OCI-LY3 (cell line): ENCODE results near the gene CACNA2D3.

Source experiments
- H2AFZ ChIP-seq: fragments of 200-600, 300-600 bp; shearing (Covaris generic); 2 replicates; pipeline ENCODE4 v1.6.0; 2014; ENCODE audit warnings: antibody characterized with exemption, low read depth, low read length
- H3K27ac ChIP-seq: fragments of 200-600, 300-600 bp; sonication (generic); 2 replicates; pipeline ENCODE4 v1.5.1; 2014; ENCODE audit warnings: mild to moderate bottlenecking, low read length, moderate library complexity, mixed read lengths
- H3K27me3 ChIP-seq: fragments of 200-600, 300-600 bp; sonication (generic); 2 replicates; pipeline ENCODE4 v1.6.1; 2014; ENCODE audit warnings: low read depth, low read length, mixed read lengths
- H3K36me3 ChIP-seq: fragments of 200-600, 300-600 bp; sonication (generic); replicated peaks from 2 replicates; pipeline ENCODE3; 2014; ENCODE audit warnings: low read depth, low read length, mixed read lengths
- H3K4me1 ChIP-seq: fragments of 300-600, 200-600 bp; sonication (generic); 2 replicates; pipeline ENCODE4 v1.6.1; 2014; ENCODE audit warnings: low read length, mixed read lengths
- H3K4me2 ChIP-seq: fragments of 200-600, 300-600 bp; sonication (generic); 2 replicates; pipeline ENCODE4 v1.6.1; 2014; ENCODE audit warnings: low read length, mixed read lengths
- H3K4me3 ChIP-seq: fragments of 300-600, 200-600 bp; sonication (generic); 2 replicates; pipeline ENCODE4 v1.5.1; 2014; ENCODE audit warnings: antibody characterized with exemption, mild to moderate bottlenecking, low read length, moderate library complexity
- H3K79me2 ChIP-seq: fragments of 300-600, 200-600 bp; shearing (Covaris generic); 2 replicates; pipeline ENCODE4 v1.6.1; 2014; ENCODE audit warnings: mild to moderate bottlenecking, low read length, mixed read lengths
- H3K9ac ChIP-seq: fragments of 300-600, 200-600 bp; shearing (Covaris generic); 2 replicates; pipeline ENCODE4 v1.6.0; 2014; ENCODE audit warnings: mild to moderate bottlenecking, low read length, moderate library complexity
- H3K9me3 ChIP-seq: fragments of 200-600, 300-600 bp; shearing (Covaris generic); 2 replicates; pipeline ENCODE4 v1.6.1; 2014; ENCODE audit warnings: low read length, mixed read lengths; ENCODE audit not compliant: insufficient read depth
- H4K20me1 ChIP-seq: fragments of 200-600, 300-600 bp; sonication (generic); 2 replicates; pipeline ENCODE4 v1.6.1; 2016; ENCODE audit warnings: low read length, mixed read lengths; ENCODE audit not compliant: insufficient read depth
- EZH2phosphoT487 ChIP-seq: fragments of 200-600 bp; shearing (Covaris generic); IDR thresholded peaks from 2 replicates; pipeline ENCODE4 v1.6.1; 2018; ENCODE audit warnings: antibody characterized with exemption, mixed run types, low read depth
- TF ChIP-seq, protein P1 (sequence below): fragments of 200-600, 300-600 bp; sonication (generic); IDR thresholded peaks from 2 replicates; pipeline ENCODE4 v1.5.1; 2014; ENCODE audit warnings: antibody characterized with exemption, low read length, low read depth

The CACNA2D3 gene

DNA sequence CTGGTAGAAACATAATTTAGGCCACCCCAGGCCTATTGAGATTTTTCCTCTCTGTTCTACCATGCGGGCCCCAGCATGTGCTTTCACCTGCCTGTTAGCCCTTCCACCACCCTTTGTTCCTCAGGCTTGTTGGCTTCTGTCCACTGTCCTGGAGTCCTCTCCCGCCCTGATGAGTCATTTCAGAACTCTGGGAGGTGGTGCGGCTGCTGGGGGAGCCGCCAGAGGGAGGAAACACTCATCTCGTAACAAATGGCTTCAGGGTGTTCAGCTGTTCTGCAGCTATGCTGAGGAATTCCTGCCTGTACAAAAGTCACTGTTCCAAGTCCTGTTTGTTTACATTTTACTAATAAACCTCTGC, 769.2 kb downstream of the CACNA2D3 start:
- no peak overlapping the region for H3K4me3 ChIP-seq
- H3K36me3 ChIP-seq: no peaks in the 10 kb centered on the region
- H3K9me3 ChIP-seq: no peaks in the 10 kb centered on the region
- no peaks in the 10 kb centered on the region for H4K20me1 ChIP-seq
- H3K4me1 ChIP-seq: no peaks in the 10 kb centered on the region
- H3K27ac ChIP-seq: no peak overlapping the region
- no peak overlapping the region for H3K4me2 ChIP-seq
- peaks cover under 1% of the 10 kb centered on the region; the same call in 1 of the 2 replicates for H3K27me3 ChIP-seq
- TF ChIP-seq EZH2phosphoT487: no peak
- TF ChIP-seq, protein P1, sequence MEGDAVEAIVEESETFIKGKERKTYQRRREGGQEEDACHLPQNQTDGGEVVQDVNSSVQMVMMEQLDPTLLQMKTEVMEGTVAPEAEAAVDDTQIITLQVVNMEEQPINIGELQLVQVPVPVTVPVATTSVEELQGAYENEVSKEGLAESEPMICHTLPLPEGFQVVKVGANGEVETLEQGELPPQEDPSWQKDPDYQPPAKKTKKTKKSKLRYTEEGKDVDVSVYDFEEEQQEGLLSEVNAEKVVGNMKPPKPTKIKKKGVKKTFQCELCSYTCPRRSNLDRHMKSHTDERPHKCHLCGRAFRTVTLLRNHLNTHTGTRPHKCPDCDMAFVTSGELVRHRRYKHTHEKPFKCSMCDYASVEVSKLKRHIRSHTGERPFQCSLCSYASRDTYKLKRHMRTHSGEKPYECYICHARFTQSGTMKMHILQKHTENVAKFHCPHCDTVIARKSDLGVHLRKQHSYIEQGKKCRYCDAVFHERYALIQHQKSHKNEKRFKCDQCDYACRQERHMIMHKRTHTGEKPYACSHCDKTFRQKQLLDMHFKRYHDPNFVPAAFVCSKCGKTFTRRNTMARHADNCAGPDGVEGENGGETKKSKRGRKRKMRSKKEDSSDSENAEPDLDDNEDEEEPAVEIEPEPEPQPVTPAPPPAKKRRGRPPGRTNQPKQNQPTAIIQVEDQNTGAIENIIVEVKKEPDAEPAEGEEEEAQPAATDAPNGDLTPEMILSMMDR: no peak
- H3K79me2 ChIP-seq: no peaks in the 10 kb centered on the region
- H3K9ac ChIP-seq: no peak overlapping the region
- H2AFZ ChIP-seq: no peak overlapping the region

GRCh38 chr3:54892168-54892567, 769.8 kb downstream of the CACNA2D3 start:
- TF ChIP-seq, protein P1: no peak
- TF ChIP-seq EZH2phosphoT487: no peak
- H2AFZ ChIP-seq: no peak overlapping the region
- H3K36me3 ChIP-seq: no peaks in the 10 kb centered on the region
- no peaks in the 10 kb centered on the region for H3K79me2 ChIP-seq
- peaks cover 4% of the 10 kb centered on the region; the same call in 1 of the 2 replicates for H3K27me3 ChIP-seq
- H4K20me1 ChIP-seq: no peaks in the 10 kb centered on the region
- no peaks in the 10 kb centered on the region for H3K9me3 ChIP-seq
- H3K4me3 ChIP-seq: no peak overlapping the region
- no peak overlapping the region for H3K27ac ChIP-seq
- H3K4me2 ChIP-seq: no peak overlapping the region
- H3K9ac ChIP-seq: no peak overlapping the region
- H3K4me1 ChIP-seq: no peaks in the 10 kb centered on the region

GRCh38 chr3:54895613-54896012, 773.3 kb downstream of the CACNA2D3 start:
- TF ChIP-seq EZH2phosphoT487: no peak
- TF ChIP-seq, protein P1: no peak
- H3K4me3 ChIP-seq: no peak overlapping the region
- no peaks in the 10 kb centered on the region for H3K36me3 ChIP-seq
- no peak overlapping the region for H2AFZ ChIP-seq
- H3K79me2 ChIP-seq: no peaks in the 10 kb centered on the region
- no peaks in the 10 kb centered on the region for H3K9me3 ChIP-seq
- H4K20me1 ChIP-seq: no peaks in the 10 kb centered on the region; the same call in 1 of the 2 replicates
- no peak overlapping the region for H3K27ac ChIP-seq
- H3K4me1 ChIP-seq: no peaks in the 10 kb centered on the region
- no peak overlapping the region for H3K4me2 ChIP-seq
- peaks cover 4% of the 10 kb centered on the region; the same call in 1 of the 2 replicates for H3K27me3 ChIP-seq
- no peak overlapping the region for H3K9ac ChIP-seq

- Histone ChIP-seq H3K27me3 (peaks cover 4% of the 10 kb centered on the region; the same call in 1 of the 2 replicates), H2AFZ (no peak overlapping the region), H3K4me2 (no peak overlapping the region), H3K79me2 (no peaks in the 10 kb centered on the region), H3K27ac (no peak overlapping the region), H4K20me1 (no peaks in the 10 kb centered on the region; the same call in 1 of the 2 replicates), H3K9me3 (no peaks in the 10 kb centered on the region), H3K9ac (no peak overlapping the region), H3K36me3 (no peaks in the 10 kb centered on the region), H3K4me1 (no peaks in the 10 kb centered on the region), H3K4me3 (no peak overlapping the region)
- TF ChIP-seq, protein P1: no peak
- no peak for TF ChIP-seq EZH2phosphoT487
Measured at GRCh38 chr3:54897028-54897711, 774.8 kb downstream of the CACNA2D3 start.
